Neural cell (in vitro differentiated cells): ENCODE data around the gene PRDM9. TPM values are rescaled to one million over a fixed set of nuclear protein-coding genes. Genes with fewer than 3 reads are reported as not detected.

Experiments used
- H2AFZ ChIP-seq: fragments of 200-600, 300-800 bp; sonication (generic), shearing (Covaris generic); 2 replicates; pipeline ENCODE4 v1.6.0; 2014; ENCODE audit warnings: low read depth, mild to moderate bottlenecking, antibody characterized with exemption, low read length, moderate library complexity
- H3F3A ChIP-seq: fragments of 200-600 bp; shearing (Covaris generic); 2 replicates; pipeline ENCODE4 v1.6.1; 2016; ENCODE audit warnings: mild to moderate bottlenecking, moderate library complexity, mixed read lengths, antibody characterized with exemption, low read length; ENCODE audit not compliant: insufficient read depth, poor library complexity, severe bottlenecking
- H3K27ac ChIP-seq: fragments of 200-600, 300-800 bp; sonication (generic), shearing (Covaris generic); 2 replicates; pipeline ENCODE4 v1.5.1; 2014; ENCODE audit warnings: mild to moderate bottlenecking, low read length, moderate library complexity
- H3K27me3 ChIP-seq: fragments of 300-800, 200-600 bp; sonication (generic), shearing (Covaris generic); 2 replicates; pipeline ENCODE4 v1.6.0; 2014; ENCODE audit warnings: mild to moderate bottlenecking, low read depth, low read length, moderate library complexity; ENCODE audit not compliant: insufficient read depth
- H3K36me3 ChIP-seq: fragments of 300-800, 200-600 bp; sonication (generic), shearing (Covaris generic); 2 replicates; pipeline ENCODE4 v1.5.1; 2014; ENCODE audit warnings: mild to moderate bottlenecking, antibody characterized with exemption, low read length, moderate library complexity; ENCODE audit not compliant: insufficient read depth
- H3K4me2 ChIP-seq: fragments of 300-800, 200-600 bp; sonication (generic), shearing (Covaris generic); 2 replicates; pipeline ENCODE4 v1.6.0; 2014; ENCODE audit warnings: mild to moderate bottlenecking, low read length
- H3K4me3 ChIP-seq: fragments of 300-800, 200-600 bp; sonication (generic), shearing (Covaris generic); 2 replicates; pipeline ENCODE4 v1.5.1; 2014; ENCODE audit warnings: mild to moderate bottlenecking, low read length, moderate library complexity
- H3K79me2 ChIP-seq: fragments of 200-600 bp; shearing (Covaris generic); replicated peaks from 2 replicates; pipeline ENCODE4 v1.6.0; 2014; ENCODE audit warnings: mild to moderate bottlenecking, low read length, moderate library complexity; ENCODE audit not compliant: insufficient read depth
- H3K9ac ChIP-seq: fragments of 300-800, 200-600 bp; sonication (generic), shearing (Covaris generic); 2 replicates; pipeline ENCODE4 v1.6.1; 2016; ENCODE audit warnings: mild to moderate bottlenecking, low read length, mixed read lengths
- H3K9me2 ChIP-seq: fragments of 200-600 bp; shearing (Covaris generic); 2 replicates; pipeline ENCODE4 v1.6.1; 2016; ENCODE audit warnings: mild to moderate bottlenecking, low read length, mixed read lengths; ENCODE audit not compliant: insufficient read depth
- H3K9me3 ChIP-seq: fragments of 200-600, 300-800 bp; sonication (generic), shearing (Covaris generic); 2 replicates; pipeline ENCODE4 v1.6.1; 2016; ENCODE audit warnings: mild to moderate bottlenecking, mixed run types, low read length, moderate library complexity, mixed read lengths
- H4K20me1 ChIP-seq: fragments of 200-600 bp; shearing (Covaris generic); 2 replicates; pipeline ENCODE4 v1.6.1; 2016; ENCODE audit warnings: mild to moderate bottlenecking, mixed run types; ENCODE audit not compliant: insufficient read depth
- EP300 ChIP-seq: fragments of 450-650 bp; conservative IDR thresholded peaks from 2 replicates; pipeline ENCODE4 v1.6.1; 2014; ENCODE audit warnings: antibody characterized with exemption, mild to moderate bottlenecking, moderate library complexity; ENCODE audit not compliant: poor library complexity, severe bottlenecking
- EZH2 ChIP-seq: fragments of 200-600, 300-800 bp; shearing (Covaris generic), sonication (generic); IDR thresholded peaks from 2 replicates; pipeline ENCODE4 v1.6.1; 2014; ENCODE audit warnings: antibody characterized with exemption, low read length, borderline replicate concordance, mild to moderate bottlenecking; ENCODE audit not compliant: insufficient read depth, poor library complexity, severe bottlenecking
- MXI1 ChIP-seq: fragments of 450-650 bp; conservative IDR thresholded peaks from 2 replicates; pipeline ENCODE4 v1.6.1; 2014; ENCODE audit warnings: antibody characterized with exemption, mild to moderate bottlenecking; ENCODE audit not compliant: poor library complexity, severe bottlenecking
- POLR2AphosphoS5 ChIP-seq: IDR thresholded peaks from 2 replicates; pipeline ENCODE4 v1.6.1; 2012
- RAD21 ChIP-seq: fragments of 450-650 bp; conservative IDR thresholded peaks from 2 replicates; pipeline ENCODE4 v1.6.1; 2014; ENCODE audit warnings: antibody characterized with exemption, mild to moderate bottlenecking, moderate library complexity
- REST ChIP-seq: IDR thresholded peaks from 2 replicates; pipeline ENCODE4 v1.6.1; 2012; ENCODE audit warnings: borderline replicate concordance
- SMC3 ChIP-seq: fragments of 450-650 bp; conservative IDR thresholded peaks from 2 replicates; pipeline ENCODE4 v1.6.1; 2014; ENCODE audit warnings: antibody characterized with exemption, mild to moderate bottlenecking, moderate library complexity; ENCODE audit not compliant: poor library complexity
- TAF1 ChIP-seq: IDR thresholded peaks from 2 replicates; pipeline ENCODE4 v1.6.1; 2012; ENCODE audit warnings: low read depth
- polyA plus RNA-seq: library from polyadenylated mRNA; depleted of rRNA; stranded (reverse); fragments of >200 nt; gene quantifications from 2 replicates; pipeline ENCODE4 v1.2.3, GENCODE V29; 2014
- TF ChIP-seq, protein P1 (sequence below): fragments of 450-650 bp; IDR thresholded peaks from 2 replicates; pipeline ENCODE4 v1.5.1; 2014; ENCODE audit warnings: antibody characterized with exemption, mild to moderate bottlenecking, moderate library complexity; ENCODE audit not compliant: poor library complexity, severe bottlenecking

Gene PRDM9
- polyA plus RNA-seq, 1 donor from 2014 or later = not detected

GRCh38 chr5:23482642-23483041, 24.8 kb upstream of the PRDM9 start:
- H3K4me3 ChIP-seq = no peak overlapping the region
- H3K9ac ChIP-seq = no peak overlapping the region
- H4K20me1 ChIP-seq = no peaks in the 10 kb centered on the region
- no peak overlapping the region for H2AFZ ChIP-seq
- H3K79me2 ChIP-seq = no peaks in the 10 kb centered on the region
- no peaks in the 10 kb centered on the region for H3F3A ChIP-seq
- H3K4me2 ChIP-seq = no peak overlapping the region
- no peaks in the 10 kb centered on the region for H3K36me3 ChIP-seq
- TF ChIP-seq REST (no peak), EP300 (peak; percentile 88), POLR2AphosphoS5 (peak; percentile 61)
- H3K9me3 ChIP-seq = no peaks in the 10 kb centered on the region
- no peaks in the 10 kb centered on the region for H3K9me2 ChIP-seq
- H3K27ac ChIP-seq = no peak overlapping the region
- no peaks in the 10 kb centered on the region for H3K27me3 ChIP-seq

- H3K79me2 ChIP-seq = no peaks in the 10 kb centered on the region
- no peaks in the 10 kb centered on the region for H3K9me2 ChIP-seq
- H3F3A ChIP-seq = no peaks in the 10 kb centered on the region
- no peak overlapping the region for H3K4me2 ChIP-seq
- no peak for TF ChIP-seq TAF1
- TF ChIP-seq POLR2AphosphoS5 = no peak
- TF ChIP-seq MXI1 = no peak
- no peak for TF ChIP-seq EP300
- TF ChIP-seq EZH2 = no peak
- TF ChIP-seq RAD21 = no peak
- no peak for TF ChIP-seq REST
- TF ChIP-seq SMC3 = no peak
- TF ChIP-seq, protein P1, sequence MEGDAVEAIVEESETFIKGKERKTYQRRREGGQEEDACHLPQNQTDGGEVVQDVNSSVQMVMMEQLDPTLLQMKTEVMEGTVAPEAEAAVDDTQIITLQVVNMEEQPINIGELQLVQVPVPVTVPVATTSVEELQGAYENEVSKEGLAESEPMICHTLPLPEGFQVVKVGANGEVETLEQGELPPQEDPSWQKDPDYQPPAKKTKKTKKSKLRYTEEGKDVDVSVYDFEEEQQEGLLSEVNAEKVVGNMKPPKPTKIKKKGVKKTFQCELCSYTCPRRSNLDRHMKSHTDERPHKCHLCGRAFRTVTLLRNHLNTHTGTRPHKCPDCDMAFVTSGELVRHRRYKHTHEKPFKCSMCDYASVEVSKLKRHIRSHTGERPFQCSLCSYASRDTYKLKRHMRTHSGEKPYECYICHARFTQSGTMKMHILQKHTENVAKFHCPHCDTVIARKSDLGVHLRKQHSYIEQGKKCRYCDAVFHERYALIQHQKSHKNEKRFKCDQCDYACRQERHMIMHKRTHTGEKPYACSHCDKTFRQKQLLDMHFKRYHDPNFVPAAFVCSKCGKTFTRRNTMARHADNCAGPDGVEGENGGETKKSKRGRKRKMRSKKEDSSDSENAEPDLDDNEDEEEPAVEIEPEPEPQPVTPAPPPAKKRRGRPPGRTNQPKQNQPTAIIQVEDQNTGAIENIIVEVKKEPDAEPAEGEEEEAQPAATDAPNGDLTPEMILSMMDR = no peak
- H3K4me3 ChIP-seq = no peak overlapping the region
- no peak overlapping the region for H3K27ac ChIP-seq
- no peaks in the 10 kb centered on the region for H3K36me3 ChIP-seq
- no peak overlapping the region for H2AFZ ChIP-seq
- no peaks in the 10 kb centered on the region for H3K9me3 ChIP-seq
- H3K9ac ChIP-seq = no peak overlapping the region
- no peaks in the 10 kb centered on the region for H4K20me1 ChIP-seq
- H3K27me3 ChIP-seq = no peaks in the 10 kb centered on the region
Observed at GRCh38 chr5:23483090-23483489, 24.3 kb upstream of the PRDM9 start.
